Stimulated activated CD4-positive, alpha-beta T cell treated with anti-CD3 and anti-CD28 coated beads, Interleukin-4, amount 100 ng/mL, for 4 hours (primary cell): ENCODE results near the gene ZNF407.

Experiments
- DNase-seq, 2 experiments: peaks; one replicate each; pipeline ENCODE4 v3.0.0-alpha.2; 2020

Gene ZNF407

GRCh38 chr18:75110311-75110710 is 512.6 kb downstream of the ZNF407 start:
- DNase-seq = no peak

GRCh38 chr18:75110846-75111415 is 513.3 kb downstream of the ZNF407 start:
- no peak for DNase-seq

- no peak for DNase-seq
Observed at GRCh38 chr18:75111760-75112159, 514.1 kb downstream of the ZNF407 start.

GRCh38 chr18:75112186-75113096 is 514.8 kb downstream of the ZNF407 start:
- no peak for DNase-seq

GRCh38 chr18:75113455-75113854 is 515.8 kb downstream of the ZNF407 start:
- DNase-seq = no peak

- no peak for DNase-seq
Observed at GRCh38 chr18:75114231-75114764, 516.6 kb downstream of the ZNF407 start.
